ENCODE results near the gene MCCC1. TPM values are rescaled to one million over a fixed set of nuclear protein-coding genes. Genes with fewer than 3 reads are reported as not detected.

The MCCC1 gene
- total RNA-seq, 1 donor from 2014 or later, result 49.9 TPM

- intact Hi-C loops (cut with DNase I), result no loop called here
- H3K4me1 ChIP-seq, result no peaks in the 10 kb centered on the region
- H3K36me3 ChIP-seq, result peaks cover 60% of the 10 kb centered on the region
- H3K27me3 ChIP-seq (ENCODE audit: low read depth), result no peaks in the 10 kb centered on the region
- no peak for TF ChIP-seq CTCF (IDR thresholded peaks at IDR 0.05)
- no peak overlapping the region for H3K4me3 ChIP-seq
- no peak for ATAC-seq
- no peak overlapping the region for H3K27ac ChIP-seq
- no peaks in the 10 kb centered on the region for H3K9me3 ChIP-seq
- DNase-seq, result no peak
Measured at GRCh38 chr3:183015185-183015584, 84.1 kb downstream of the MCCC1 start.

- H3K4me3 ChIP-seq, result no peak overlapping the region
- no peaks in the 10 kb centered on the region for H3K4me1 ChIP-seq
- intact Hi-C loops (cut with DNase I), result no loop called here
- ATAC-seq (no peak), DNase-seq (no peak)
- peaks cover 47% of the 10 kb centered on the region for H3K36me3 ChIP-seq
- no peaks in the 10 kb centered on the region for H3K27me3 ChIP-seq (ENCODE audit: low read depth)
- no peaks in the 10 kb centered on the region for H3K9me3 ChIP-seq
- no peak for TF ChIP-seq CTCF (IDR thresholded peaks at IDR 0.05)
- H3K27ac ChIP-seq, result no peak overlapping the region
Measured at GRCh38 chr3:183013856-183014255, 85.4 kb downstream of the MCCC1 start.

- no peaks in the 10 kb centered on the region for H3K9me3 ChIP-seq
- TF ChIP-seq CTCF (IDR thresholded peaks at IDR 0.05), result no peak
- intact Hi-C loops (cut with DNase I), result no loop called here
- no peak for ATAC-seq
- H3K36me3 ChIP-seq, result peaks cover 44% of the 10 kb centered on the region
- DNase-seq, result no peak
- H3K4me3 ChIP-seq, result no peak overlapping the region
- H3K27me3 ChIP-seq (ENCODE audit: low read depth), result no peaks in the 10 kb centered on the region
- H3K4me1 ChIP-seq, result no peaks in the 10 kb centered on the region
- H3K27ac ChIP-seq, result no peak overlapping the region
Measured at GRCh38 chr3:183013074-183013473, 86.2 kb downstream of the MCCC1 start.

GRCh38 chr3:183008800-183009199 is 90.5 kb downstream of the MCCC1 start:
- Histone ChIP-seq H3K4me3 (no peak overlapping the region), H3K27me3 (ENCODE audit: low read depth) (no peaks in the 10 kb centered on the region), H3K27ac (no peak overlapping the region), H3K9me3 (no peaks in the 10 kb centered on the region), H3K4me1 (no peaks in the 10 kb centered on the region), H3K36me3 (peaks cover 8% of the 10 kb centered on the region)
- no peak for TF ChIP-seq CTCF (IDR thresholded peaks at IDR 0.05)
- ATAC-seq (no peak), DNase-seq (no peak)
- intact Hi-C loops (cut with DNase I), result no loop called here

GRCh38 chr3:183008303-183008702 is 91.0 kb downstream of the MCCC1 start:
- peaks cover 6% of the 10 kb centered on the region for H3K36me3 ChIP-seq
- ATAC-seq, result no peak
- intact Hi-C loops (cut with DNase I), result no loop called here
- H3K27ac ChIP-seq, result no peak overlapping the region
- no peak overlapping the region for H3K4me3 ChIP-seq
- H3K27me3 ChIP-seq (ENCODE audit: low read depth), result no peaks in the 10 kb centered on the region
- no peak for TF ChIP-seq CTCF (IDR thresholded peaks at IDR 0.05)
- no peaks in the 10 kb centered on the region for H3K9me3 ChIP-seq
- no peaks in the 10 kb centered on the region for H3K4me1 ChIP-seq
- DNase-seq, result no peak

Data from lower lobe of right lung (tissue), 2 donors.